Calu3 (cell line): ENCODE data around the gene REEP6. TPM values are rescaled to one million over a fixed set of nuclear protein-coding genes. Genes with fewer than 3 reads are reported as not detected.
"Not testable (repeated sequence)": the region's sequence is repeated elsewhere in the genome, so short reads cannot be mapped to it uniquely, and the experiment has no call there.

Source experiments
- BruUV-seq: library from RNA; stranded (reverse); fragments of 400-500 nt; replicated peaks from 2 replicates; lab custom pipeline; 2021; lab: Mats Ljungman, UMichigan
- CTCF ChIA-PET: fragments of 300-600 bp; sonication (Branson Sonifier 250); formaldehyde crosslinking; loops from one replicate; lab custom pipeline; 2022; ENCODE audit warnings: antibody characterized with exemption; lab: Charles Lee
- DNase-seq: peaks from one replicate; pipeline ENCODE4 v3.0.0; 2022
- H3K27ac Mint-ChIP-seq: one replicate; pipeline ENCODE4 v1.8.0; 2022; ENCODE audit warnings: mixed read lengths; ENCODE audit not compliant: unreplicated experiment
- H3K27me3 Mint-ChIP-seq: one replicate; pipeline ENCODE4 v1.8.0; 2022; ENCODE audit warnings: mixed read lengths; ENCODE audit not compliant: unreplicated experiment
- H3K36me3 Mint-ChIP-seq: one replicate; pipeline ENCODE4 v1.8.0; 2022; ENCODE audit warnings: mild to moderate bottlenecking, moderate library complexity, mixed read lengths; ENCODE audit not compliant: insufficient read depth, unreplicated experiment
- H3K4me1 Mint-ChIP-seq: one replicate; pipeline ENCODE4 v1.8.0; 2022; ENCODE audit warnings: mild to moderate bottlenecking, low read depth, mixed read lengths; ENCODE audit not compliant: unreplicated experiment
- H3K4me3 Mint-ChIP-seq: one replicate; pipeline ENCODE4 v1.8.0; 2022; ENCODE audit warnings: mild to moderate bottlenecking, low read depth, moderate library complexity, mixed read lengths; ENCODE audit not compliant: unreplicated experiment
- H3K9me3 Mint-ChIP-seq: one replicate; pipeline ENCODE4 v1.8.0; 2022; ENCODE audit warnings: low read depth, mixed read lengths; ENCODE audit not compliant: unreplicated experiment
- intact Hi-C: fragments of 100-400 bp; cut with micrococcal nuclease; formaldehyde crosslinking; loops from one replicate; pipeline ENCODE4 v1.10.0; 2022; ENCODE audit not compliant: unreplicated experiment
- total RNA-seq: library from RNA; stranded (reverse); gene quantifications from 2 replicates; pipeline ENCODE4 v1.2.3, GENCODE V29; 2022
- TF ChIP-seq, protein P1 (sequence below): fragments of 200-600 bp; IDR thresholded peaks from one replicate; pipeline ENCODE4 v1.8.0; 2022; ENCODE audit warnings: antibody characterized with exemption; ENCODE audit not compliant: unreplicated experiment

REEP6 gene
- total RNA-seq, 1 experiment from 2014 or later, result 13.9 TPM

- H3K27me3 Mint-ChIP-seq, result peaks cover under 1% of the 10 kb centered on the region
- H3K4me1 Mint-ChIP-seq, result no peaks in the 10 kb centered on the region
- DNase-seq, result no peak
- no peak overlapping the region for H3K27ac Mint-ChIP-seq
- TF ChIP-seq, protein P1, sequence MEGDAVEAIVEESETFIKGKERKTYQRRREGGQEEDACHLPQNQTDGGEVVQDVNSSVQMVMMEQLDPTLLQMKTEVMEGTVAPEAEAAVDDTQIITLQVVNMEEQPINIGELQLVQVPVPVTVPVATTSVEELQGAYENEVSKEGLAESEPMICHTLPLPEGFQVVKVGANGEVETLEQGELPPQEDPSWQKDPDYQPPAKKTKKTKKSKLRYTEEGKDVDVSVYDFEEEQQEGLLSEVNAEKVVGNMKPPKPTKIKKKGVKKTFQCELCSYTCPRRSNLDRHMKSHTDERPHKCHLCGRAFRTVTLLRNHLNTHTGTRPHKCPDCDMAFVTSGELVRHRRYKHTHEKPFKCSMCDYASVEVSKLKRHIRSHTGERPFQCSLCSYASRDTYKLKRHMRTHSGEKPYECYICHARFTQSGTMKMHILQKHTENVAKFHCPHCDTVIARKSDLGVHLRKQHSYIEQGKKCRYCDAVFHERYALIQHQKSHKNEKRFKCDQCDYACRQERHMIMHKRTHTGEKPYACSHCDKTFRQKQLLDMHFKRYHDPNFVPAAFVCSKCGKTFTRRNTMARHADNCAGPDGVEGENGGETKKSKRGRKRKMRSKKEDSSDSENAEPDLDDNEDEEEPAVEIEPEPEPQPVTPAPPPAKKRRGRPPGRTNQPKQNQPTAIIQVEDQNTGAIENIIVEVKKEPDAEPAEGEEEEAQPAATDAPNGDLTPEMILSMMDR, result no peak
- H3K36me3 Mint-ChIP-seq, result no peaks in the 10 kb centered on the region
- intact Hi-C loops, result no loop called here
- no TSS peak for BruUV-seq
- no peak overlapping the region for H3K4me3 Mint-ChIP-seq
- CTCF ChIA-PET, result interaction anchor here (0.7 kb wide), 1 partner anchor 9 kb away, joined by 3 read pairs; no protein-coding TSS in a partner anchor
- H3K9me3 Mint-ChIP-seq, result no peaks in the 10 kb centered on the region
Measured at GRCh38 chr19:1538978-1539377, 48.0 kb downstream of the REEP6 start.

DNA sequence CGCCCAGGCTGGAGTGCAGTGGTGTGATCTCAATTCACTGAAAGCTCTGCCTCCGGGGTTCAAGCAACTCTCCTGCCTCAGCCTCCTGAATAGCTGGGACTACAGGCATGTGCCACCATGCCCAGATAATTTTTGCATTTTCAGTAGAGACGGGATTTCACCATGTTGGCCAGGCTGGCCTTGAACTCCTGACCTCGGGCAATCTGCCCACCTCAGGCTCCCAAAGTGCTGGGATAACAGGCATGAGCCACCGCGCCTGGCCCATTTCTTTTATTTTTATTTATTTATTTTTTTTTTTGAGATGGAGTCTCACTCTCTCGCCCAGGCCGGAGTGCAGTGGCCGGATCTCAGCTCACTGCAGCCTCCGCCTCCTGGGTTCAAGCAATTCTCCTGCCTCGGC is 48.8 kb downstream of the REEP6 start:
- BruUV-seq, intact Hi-C loops: not testable (repeated sequence)

GRCh38 chr19:1540365-1540925 is 49.5 kb downstream of the REEP6 start:
- CTCF ChIA-PET, result no interaction called here
- H3K9me3 Mint-ChIP-seq, result no peaks in the 10 kb centered on the region
- TF ChIP-seq, protein P1, result no peak
- intact Hi-C loops, result no loop called here
- H3K4me3 Mint-ChIP-seq, result no peak overlapping the region
- no TSS peak for BruUV-seq
- no peaks in the 10 kb centered on the region for H3K4me1 Mint-ChIP-seq
- H3K27me3 Mint-ChIP-seq, result no peaks in the 10 kb centered on the region
- H3K27ac Mint-ChIP-seq, result no peak overlapping the region
- H3K36me3 Mint-ChIP-seq, result no peaks in the 10 kb centered on the region
- no peak for DNase-seq

More for the DNA sequence above, 48.8 kb downstream of the REEP6 start:
- H3K4me1 Mint-ChIP-seq, H3K9me3 Mint-ChIP-seq, DNase-seq, H3K36me3 Mint-ChIP-seq, H3K27me3 Mint-ChIP-seq, H3K27ac Mint-ChIP-seq, CTCF ChIA-PET, H3K4me3 Mint-ChIP-seq: not testable (repeated sequence)

Other genes starting within 250 kb of the REEP6 start
- gene ATP5F1D, start 249.4 kb upstream of the REEP6 start, total RNA-seq, result 86.6 and 91.8 TPM in 2 replicates
- 61.8 and 72.4 TPM in 2 replicates for gene MIDN, start 242.6 kb upstream of the REEP6 start, total RNA-seq
- gene CIRBP, start 221.8 kb upstream of the REEP6 start, total RNA-seq, result 102 and 112 TPM in 2 replicates
- 32.9 and 34.4 TPM in 2 replicates for gene FAM174C, start 215.7 kb upstream of the REEP6 start, total RNA-seq
- gene EFNA2, start 205.3 kb upstream of the REEP6 start, total RNA-seq, result 0.90 and 0.95 TPM in 2 replicates
- gene NDUFS7, start 107.3 kb upstream of the REEP6 start, total RNA-seq, result 60.3 and 67.9 TPM in 2 replicates
- gene GAMT, start 89.6 kb upstream of the REEP6 start, total RNA-seq, result 14.3 and 19.4 TPM in 2 replicates
- 148 and 151 TPM in 2 replicates for gene DAZAP1, start 83.6 kb upstream of the REEP6 start, total RNA-seq
- 628 and 642 TPM in 2 replicates for gene RPS15, start 52.8 kb upstream of the REEP6 start, total RNA-seq
- 0.12 and 0.44 TPM in 2 replicates for gene APC2, start 41.1 kb upstream of the REEP6 start, total RNA-seq
- 33.7 and 33.8 TPM in 2 replicates for gene C19orf25, start 12.0 kb upstream of the REEP6 start, total RNA-seq
- 4.5 and 5.5 TPM in 2 replicates for gene PCSK4, start 831 bp upstream of the REEP6 start, total RNA-seq
- 9.5 and 9.6 TPM in 2 replicates for gene ADAMTSL5, start 21.8 kb downstream of the REEP6 start, total RNA-seq
- gene PLK5, start 32.9 kb downstream of the REEP6 start, total RNA-seq, result not detected in 2 replicates
- 41.4 and 42.0 TPM in 2 replicates for gene MEX3D, start 77.1 kb downstream of the REEP6 start, total RNA-seq
- gene MBD3, start 101.7 kb downstream of the REEP6 start, total RNA-seq, result 52.2 and 65.6 TPM in 2 replicates
- 148 and 149 TPM in 2 replicates for gene UQCR11, start 114.3 kb downstream of the REEP6 start, total RNA-seq
- 102 and 110 TPM in 2 replicates for gene TCF3, start 161.4 kb downstream of the REEP6 start, total RNA-seq